Left lung (tissue), 10 donors: ENCODE measurements around the gene YWHAG. TPM values are rescaled to one million over a fixed set of nuclear protein-coding genes. Genes with fewer than 3 reads are reported as not detected.
"Not testable (repeated sequence)": the region's sequence is repeated elsewhere in the genome, so short reads cannot be mapped to it uniquely, and the experiment has no call there.

Source experiments
- ATAC-seq: fragments of 200-7000 bp; cut with Tn5 transposase; one replicate; pipeline ENCODE4 v1.9.1; 2020; ENCODE audit warnings: moderate library complexity
- DNase-seq, 4 donors: peaks; one replicate each; pipeline ENCODE4 v3.0.0-alpha.2; 2013 to 2020
- H3K27ac ChIP-seq, 2 donors: fragments of 200-600 bp; sonication (generic) in 1 of 2; one replicate each; pipeline versions ENCODE4 v1.5.0 to v1.8.0; 2020 to 2021
- H3K27me3 ChIP-seq, 2 donors: fragments of 200-600 bp; sonication (generic) in 1 of 2; one replicate each; pipeline versions ENCODE4 v1.5.0 to v1.8.0; 2020 to 2021
- H3K36me3 ChIP-seq, 2 donors: fragments of 200-600 bp; sonication (generic) in 1 of 2; one replicate each; pipeline versions ENCODE4 v1.5.0 to v1.8.0; 2020 to 2021
- H3K4me1 ChIP-seq, 2 donors: fragments of 200-600 bp; one replicate each; pipeline ENCODE4 v1.8.0; 2021
- H3K4me3 ChIP-seq, 2 donors: fragments of 200-600 bp; sonication (generic) in 1 of 2; one replicate each; pipeline versions ENCODE4 v1.5.0 to v1.8.0; 2020 to 2021; ENCODE audit warnings: mild to moderate bottlenecking in 1 of 2
- H3K9me3 ChIP-seq, 2 donors: fragments of 200-600 bp; sonication (generic) in 1 of 2; one replicate each; pipeline versions ENCODE4 v1.5.0 to v1.8.0; 2020 to 2021
- intact Hi-C, 2 donors: fragments of 100-400 bp; cut with DNase I; formaldehyde crosslinking; loops; one replicate each; pipeline versions ENCODE4 v1.11.2 to v1.14.2; 2022
- polyA plus RNA-seq, 6 donors: library from polyadenylated mRNA; unstranded; fragments of 120-200 nt; gene quantifications; one replicate each; pipeline ENCODE4 v1.2.1, GENCODE V29; 2013; ENCODE audit not compliant: insufficient read length in 6 of 6
- total RNA-seq, 2 donors: library from RNA; stranded (reverse); fragmentation: NEBNext Ultra II Directional; extraction: Animal tissue kit (Norgen Biotek cat#: 25700); gene quantifications; one replicate each; pipeline ENCODE4 v1.2.1, GENCODE V29; 2021
- TF ChIP-seq, protein P1 (sequence below), 2 donors: fragments of 200-600 bp; sonication (generic) in 1 of 2; IDR thresholded peaks; one replicate each; pipeline versions ENCODE4 v1.5.0 to v1.8.0; 2021; ENCODE audit warnings: antibody characterized with exemption in 2 of 2
- donor health status: DM: no; HTN: yes; CAD: no.
- donor health status: DM: no; HTN: no; CAD: no.

Gene YWHAG
- total and polyA plus RNA-seq, 8 donors: 99.2 to 160 (median 111) TPM

DNA sequence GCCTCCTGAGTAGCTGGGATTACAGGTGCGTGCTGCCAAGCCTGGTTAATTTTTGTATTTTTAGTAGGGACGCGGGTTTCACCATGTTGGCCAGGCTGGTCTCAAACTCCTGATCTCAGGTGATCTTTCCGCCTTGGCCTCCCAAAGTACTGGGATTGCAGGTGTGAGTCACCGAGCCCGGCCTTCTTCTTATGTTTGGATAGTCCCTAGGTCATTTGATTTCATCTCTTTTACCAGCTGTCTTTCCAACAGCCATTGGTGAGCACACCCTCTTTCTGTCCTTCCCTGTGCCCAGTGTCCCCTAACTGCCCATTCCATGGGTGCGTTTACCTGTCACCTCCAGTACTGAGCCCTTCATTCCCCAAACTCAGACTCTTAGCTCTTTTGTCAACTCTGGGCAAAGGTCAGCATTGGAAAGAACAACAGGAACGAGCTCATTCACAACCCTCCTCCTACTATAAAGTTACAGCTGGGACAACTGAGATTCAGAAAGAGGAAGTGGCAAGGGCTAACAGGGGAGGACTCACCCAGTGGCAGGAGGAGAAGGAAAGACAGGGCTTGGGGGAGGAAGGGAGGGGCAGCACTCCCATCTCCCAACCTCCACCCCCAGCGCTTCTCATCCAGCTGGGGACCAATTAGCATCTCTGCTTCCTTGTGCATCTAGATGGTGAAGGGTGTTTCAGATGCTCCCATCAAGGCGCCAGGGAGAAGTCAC lies 45.1 kb upstream of the YWHAG start:
- H3K27me3 ChIP-seq: no peaks in the 10 kb centered on the region
- peaks cover 0 to 15% of the 10 kb centered on the region in 2 donors for H3K4me1 ChIP-seq
- ATAC-seq (peak; percentile 68), DNase-seq (no peak)
- peak overlapping the region in 1 of 2 donors; percentile 61 for H3K27ac ChIP-seq
- no peaks in the 10 kb centered on the region for H3K36me3 ChIP-seq
- intact Hi-C loops: no loop called here
- TF ChIP-seq, protein P1, sequence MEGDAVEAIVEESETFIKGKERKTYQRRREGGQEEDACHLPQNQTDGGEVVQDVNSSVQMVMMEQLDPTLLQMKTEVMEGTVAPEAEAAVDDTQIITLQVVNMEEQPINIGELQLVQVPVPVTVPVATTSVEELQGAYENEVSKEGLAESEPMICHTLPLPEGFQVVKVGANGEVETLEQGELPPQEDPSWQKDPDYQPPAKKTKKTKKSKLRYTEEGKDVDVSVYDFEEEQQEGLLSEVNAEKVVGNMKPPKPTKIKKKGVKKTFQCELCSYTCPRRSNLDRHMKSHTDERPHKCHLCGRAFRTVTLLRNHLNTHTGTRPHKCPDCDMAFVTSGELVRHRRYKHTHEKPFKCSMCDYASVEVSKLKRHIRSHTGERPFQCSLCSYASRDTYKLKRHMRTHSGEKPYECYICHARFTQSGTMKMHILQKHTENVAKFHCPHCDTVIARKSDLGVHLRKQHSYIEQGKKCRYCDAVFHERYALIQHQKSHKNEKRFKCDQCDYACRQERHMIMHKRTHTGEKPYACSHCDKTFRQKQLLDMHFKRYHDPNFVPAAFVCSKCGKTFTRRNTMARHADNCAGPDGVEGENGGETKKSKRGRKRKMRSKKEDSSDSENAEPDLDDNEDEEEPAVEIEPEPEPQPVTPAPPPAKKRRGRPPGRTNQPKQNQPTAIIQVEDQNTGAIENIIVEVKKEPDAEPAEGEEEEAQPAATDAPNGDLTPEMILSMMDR (IDR thresholded peaks at IDR 0.05): no peak
- H3K9me3 ChIP-seq: no peaks in the 10 kb centered on the region
- H3K4me3 ChIP-seq: no peak overlapping the region

DNA sequence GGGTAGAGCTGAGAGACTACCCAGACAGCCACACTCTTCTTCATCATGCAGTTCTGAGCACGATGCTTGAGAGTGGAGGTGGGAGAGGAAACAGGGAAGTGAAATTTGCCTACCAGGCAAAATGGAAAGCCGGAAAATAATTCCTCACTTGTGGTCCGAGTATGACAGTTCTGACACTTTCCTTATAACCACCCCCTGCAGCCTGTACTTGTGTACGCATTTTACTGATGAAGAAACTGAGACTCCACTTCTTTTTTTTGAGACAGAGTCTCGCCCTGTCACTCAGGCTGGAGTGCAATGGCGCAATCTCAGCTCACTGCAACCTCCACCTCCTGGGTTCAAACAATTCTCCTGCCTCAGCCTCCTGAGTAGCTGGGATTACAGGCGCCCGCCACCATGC lies 44.3 kb upstream of the YWHAG start:
- H3K9me3 ChIP-seq, intact Hi-C loops, DNase-seq, H3K4me3 ChIP-seq, H3K36me3 ChIP-seq, H3K27me3 ChIP-seq: not testable (repeated sequence)
- peak overlapping the region in 1 of 2 donors; percentile 61 for H3K27ac ChIP-seq
- ATAC-seq: peak; percentile 58
- peaks cover 0 to 15% of the 10 kb centered on the region in 2 donors for H3K4me1 ChIP-seq

DNA sequence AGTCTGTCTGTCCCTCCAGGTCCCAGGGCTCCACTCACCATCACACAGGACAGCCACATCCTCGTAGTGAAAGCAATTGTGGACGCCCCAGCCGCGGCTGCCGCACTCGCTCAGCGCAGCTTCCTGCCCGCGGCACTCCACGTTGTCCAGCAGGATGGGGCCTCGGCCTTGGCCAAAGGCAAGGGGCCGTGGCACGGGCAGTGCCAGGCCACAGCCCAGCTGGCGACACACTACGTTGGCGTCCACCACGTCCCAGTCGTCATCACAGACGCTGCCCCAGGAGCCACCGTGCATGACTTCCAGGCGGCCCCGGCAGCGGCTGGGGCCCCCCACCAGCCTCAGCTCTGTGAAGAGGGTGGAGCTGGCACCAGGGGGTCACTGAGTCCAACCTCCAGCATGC lies 41.5 kb upstream of the YWHAG start:
- peaks cover 5 to 30% of the 10 kb centered on the region in 2 donors for H3K4me1 ChIP-seq
- no peak overlapping the region for H3K4me3 ChIP-seq
- intact Hi-C loops: no loop called here
- DNase-seq: no peak
- H3K27ac ChIP-seq: no peak overlapping the region
- TF ChIP-seq, protein P1 (IDR thresholded peaks at IDR 0.05): no peak
- H3K36me3 ChIP-seq: no peaks in the 10 kb centered on the region
- no peaks in the 10 kb centered on the region for H3K9me3 ChIP-seq
- H3K27me3 ChIP-seq: no peaks in the 10 kb centered on the region
- no peak for ATAC-seq

DNA sequence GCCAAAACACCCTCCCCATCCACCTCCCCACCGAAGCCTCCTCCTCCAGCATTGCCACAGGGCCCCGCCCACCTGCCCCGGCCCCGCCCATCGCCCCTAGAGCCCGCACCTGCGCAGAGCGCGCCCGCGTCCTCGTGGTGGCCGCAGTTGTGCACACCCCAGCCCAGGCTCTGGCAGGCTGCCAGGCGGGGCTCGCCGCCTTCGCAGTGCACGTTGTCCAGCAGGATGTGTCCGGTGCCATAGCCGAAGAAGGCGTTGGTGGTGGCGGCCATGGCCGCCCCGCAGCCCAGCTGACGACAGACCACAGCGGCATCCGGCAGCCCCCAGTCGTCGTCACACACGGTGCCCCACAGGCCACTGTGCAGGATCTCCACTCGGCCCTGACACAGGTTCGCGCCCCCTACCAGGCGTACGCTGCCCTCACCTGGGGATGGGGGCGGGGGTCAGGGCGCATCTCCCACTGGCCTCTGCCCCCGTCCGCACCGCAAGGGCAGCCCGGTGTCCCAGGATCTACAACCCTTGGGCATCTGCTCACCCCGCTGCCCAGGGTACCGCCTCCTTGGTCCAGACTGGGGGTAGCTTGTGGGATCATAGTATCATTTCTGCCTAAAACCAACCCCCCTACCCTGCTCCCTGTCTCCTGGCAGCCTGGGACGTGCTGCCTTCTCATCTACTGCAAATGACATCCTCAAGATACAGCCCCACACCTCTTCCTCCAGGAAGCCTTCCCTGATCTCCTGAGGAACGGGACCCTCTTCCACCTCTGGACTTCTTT lies 38.8 kb upstream of the YWHAG start:
- Histone ChIP-seq H3K27ac (no peak overlapping the region), H3K4me3 (peak overlapping the region; percentile 37 to 51), H3K36me3 (no peaks in the 10 kb centered on the region), H3K9me3 (no peaks in the 10 kb centered on the region), H3K27me3 (no peaks in the 10 kb centered on the region), H3K4me1 (peaks cover 5 to 30% of the 10 kb centered on the region in 2 donors)
- ATAC-seq (peak; percentile 69), DNase-seq (peak in 3 of 4 donors; percentile 74 to 95 (median 82))
- TF ChIP-seq, protein P1 (IDR thresholded peaks at IDR 0.05): no peak
- intact Hi-C loops: no loop called here

DNA sequence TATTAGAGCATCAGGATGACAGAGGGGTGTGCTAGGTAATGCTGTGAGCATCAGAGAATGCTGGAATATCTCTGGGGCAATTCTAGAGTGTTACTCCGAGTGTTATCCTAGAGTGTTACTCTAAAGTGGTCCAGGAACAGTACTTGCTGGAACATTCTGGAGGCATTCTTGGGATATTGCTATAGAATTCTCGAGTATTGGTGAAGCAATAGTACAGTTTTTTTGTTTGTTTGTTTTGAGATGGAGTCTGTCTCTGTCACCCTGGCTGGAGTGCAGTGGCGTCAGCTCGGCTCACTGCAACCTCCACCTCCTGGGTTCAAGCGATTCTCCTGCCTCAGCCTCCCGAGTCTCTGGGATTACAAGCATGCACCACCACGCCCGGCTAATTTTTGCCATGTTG lies 38.1 kb upstream of the YWHAG start:
- no peak for DNase-seq
- intact Hi-C loops: no loop called here
- no peak overlapping the region for H3K4me3 ChIP-seq
- TF ChIP-seq, protein P1 (IDR thresholded peaks at IDR 0.05): no peak
- no peaks in the 10 kb centered on the region for H3K9me3 ChIP-seq
- no peaks in the 10 kb centered on the region for H3K27me3 ChIP-seq
- no peak overlapping the region for H3K27ac ChIP-seq
- no peak for ATAC-seq
- no peaks in the 10 kb centered on the region for H3K36me3 ChIP-seq
- H3K4me1 ChIP-seq: peaks cover 5 to 36% of the 10 kb centered on the region in 2 donors
